DOHH2 (cell line): ENCODE data around the gene PIK3R3.

ENCODE experiments used
- EZH2phosphoT487 ChIP-seq: fragments of 200-600 bp; sonication (generic); IDR thresholded peaks from 2 replicates; pipeline ENCODE4 v1.6.1; 2017; ENCODE audit warnings: borderline replicate concordance, mild to moderate bottlenecking, antibody characterized with exemption, low read length, moderate library complexity, mixed read lengths
- TF ChIP-seq, protein P1 (sequence below): fragments of 200-600 bp; sonication (generic); IDR thresholded peaks from one replicate; pipeline ENCODE4 v1.5.1; 2014; ENCODE audit warnings: antibody characterized with exemption, mild to moderate bottlenecking, low read depth, low read length; ENCODE audit not compliant: poor library complexity, severe bottlenecking

DNA sequence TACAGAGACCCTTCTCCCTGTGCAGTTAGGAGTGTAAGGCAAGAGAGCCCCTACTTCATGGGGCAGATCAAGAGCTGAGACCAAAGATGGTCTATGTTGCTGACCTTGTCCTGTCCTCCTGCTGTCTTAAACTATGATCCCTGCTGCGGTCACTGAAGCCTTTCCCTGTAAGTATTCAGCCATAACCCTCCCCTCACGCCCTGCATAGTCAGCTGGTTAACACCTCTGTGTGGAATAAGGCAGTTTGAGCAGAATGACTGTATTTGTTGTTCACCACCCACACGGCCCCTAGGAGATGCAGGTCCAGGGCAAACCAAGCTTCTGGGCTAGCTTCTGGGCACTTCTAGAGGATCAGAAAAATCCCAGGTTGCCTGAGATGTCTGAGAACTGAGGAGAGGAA lies 42.8 kb upstream of the PIK3R3 start:
- TF ChIP-seq, protein P1, sequence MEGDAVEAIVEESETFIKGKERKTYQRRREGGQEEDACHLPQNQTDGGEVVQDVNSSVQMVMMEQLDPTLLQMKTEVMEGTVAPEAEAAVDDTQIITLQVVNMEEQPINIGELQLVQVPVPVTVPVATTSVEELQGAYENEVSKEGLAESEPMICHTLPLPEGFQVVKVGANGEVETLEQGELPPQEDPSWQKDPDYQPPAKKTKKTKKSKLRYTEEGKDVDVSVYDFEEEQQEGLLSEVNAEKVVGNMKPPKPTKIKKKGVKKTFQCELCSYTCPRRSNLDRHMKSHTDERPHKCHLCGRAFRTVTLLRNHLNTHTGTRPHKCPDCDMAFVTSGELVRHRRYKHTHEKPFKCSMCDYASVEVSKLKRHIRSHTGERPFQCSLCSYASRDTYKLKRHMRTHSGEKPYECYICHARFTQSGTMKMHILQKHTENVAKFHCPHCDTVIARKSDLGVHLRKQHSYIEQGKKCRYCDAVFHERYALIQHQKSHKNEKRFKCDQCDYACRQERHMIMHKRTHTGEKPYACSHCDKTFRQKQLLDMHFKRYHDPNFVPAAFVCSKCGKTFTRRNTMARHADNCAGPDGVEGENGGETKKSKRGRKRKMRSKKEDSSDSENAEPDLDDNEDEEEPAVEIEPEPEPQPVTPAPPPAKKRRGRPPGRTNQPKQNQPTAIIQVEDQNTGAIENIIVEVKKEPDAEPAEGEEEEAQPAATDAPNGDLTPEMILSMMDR: no peak
- TF ChIP-seq EZH2phosphoT487: no peak
